Activated naive CD4-positive, alpha-beta T cell treated with anti-CD3 and anti-CD28 coated beads, Interleukin-2, amount 50 U/mL, for 72 hours (primary cell): Measurements from ENCODE around the gene RFFL. TPM values are rescaled to one million over a fixed set of nuclear protein-coding genes. Genes with fewer than 3 reads are reported as not detected.
"Not testable (repeated sequence)": the region's sequence is repeated elsewhere in the genome, so short reads cannot be mapped to it uniquely, and the experiment has no call there.

Experiments used
- ATAC-seq, 2 donors: fragments of 150-1000 bp; cut with Tn5 transposase; 2 replicates each; pipeline ENCODE4 v1.10.0; 2021; ENCODE audit warnings: mild to moderate bottlenecking in 2 of 2, moderate library complexity in 2 of 2
- DNase-seq, 2 donors: peaks; one replicate each; pipeline ENCODE4 v3.0.0; 2021 to 2022; ENCODE audit warnings: low spot score in 2 of 2
- H3K27ac Mint-ChIP-seq, 2 donors: one replicate each; pipeline ENCODE4 v1.8.0; 2022; ENCODE audit warnings: mild to moderate bottlenecking in 2 of 2, mixed read lengths in 2 of 2
- H3K36me3 Mint-ChIP-seq, 2 donors: one replicate each; pipeline ENCODE4 v1.8.0; 2022; ENCODE audit warnings: mixed read lengths in 2 of 2
- H3K9me3 Mint-ChIP-seq, 2 donors: one replicate each; pipeline ENCODE4 v1.8.0; 2022; ENCODE audit warnings: mixed read lengths in 2 of 2
- total RNA-seq, 2 donors: library from RNA; stranded (reverse); gene quantifications; one replicate each; pipeline ENCODE4 v1.2.3, GENCODE V29; 2022

The RFFL gene
- total RNA-seq, 2 donors from 2014 or later, result 7.3 to 30.9 TPM

GRCh38 chr17:35064516-35065215, 1.2 kb upstream of the RFFL start:
- H3K36me3 Mint-ChIP-seq, result peaks cover 16 to 24% of the 10 kb centered on the region in 2 donors
- peak overlapping the region; percentile 62 to 69 for H3K27ac Mint-ChIP-seq
- no peaks in the 10 kb centered on the region for H3K9me3 Mint-ChIP-seq
- no peak for DNase-seq
- ATAC-seq, result no peak

GRCh38 chr17:35062308-35062707, 1.2 kb downstream of the RFFL start:
- no peak for DNase-seq
- no peaks in the 10 kb centered on the region for H3K9me3 Mint-ChIP-seq
- H3K27ac Mint-ChIP-seq, result peak overlapping the region; percentile 0 to 6
- peaks cover 21 to 30% of the 10 kb centered on the region in 2 donors for H3K36me3 Mint-ChIP-seq
- no peak for ATAC-seq

- peaks cover 0 to 4% of the 10 kb centered on the region in 2 donors for H3K9me3 Mint-ChIP-seq
- peak overlapping the region in 1 of 2 donors; percentile 63 for H3K27ac Mint-ChIP-seq
- peaks cover 18 to 29% of the 10 kb centered on the region in 2 donors for H3K36me3 Mint-ChIP-seq
- DNase-seq (no peak), ATAC-seq (no peak)
Observed at GRCh38 chr17:35057332-35057915, 6.1 kb downstream of the RFFL start.

GRCh38 chr17:35056013-35056412, 7.5 kb downstream of the RFFL start:
- no peak for DNase-seq
- Mint-ChIP-seq H3K27ac (no peak overlapping the region), H3K9me3 (peaks cover 0 to 4% of the 10 kb centered on the region in 2 donors), H3K36me3 (peaks cover 13 to 22% of the 10 kb centered on the region in 2 donors)
- ATAC-seq, result no peak

- DNase-seq, result no peak
- no peak overlapping the region for H3K27ac Mint-ChIP-seq
- H3K36me3 Mint-ChIP-seq, result peaks cover 0 to 11% of the 10 kb centered on the region in 2 donors
- ATAC-seq, result no peak
- peaks cover 0 to 4% of the 10 kb centered on the region in 2 donors for H3K9me3 Mint-ChIP-seq
Observed at GRCh38 chr17:35053204-35053603, 10.3 kb downstream of the RFFL start.

- Mint-ChIP-seq H3K27ac (peak overlapping the region in 1 of 2 donors; percentile 57), H3K36me3 (peaks cover 0 to 11% of the 10 kb centered on the region in 2 donors)
- no peak for ATAC-seq
Observed at GRCh38 chr17:35052780-35053179, 10.7 kb downstream of the RFFL start.

GRCh38 chr17:35052241-35052610, 11.3 kb downstream of the RFFL start:
- Mint-ChIP-seq H3K9me3 (peaks cover 0 to 4% of the 10 kb centered on the region in 2 donors), H3K36me3 (peaks cover 0 to 11% of the 10 kb centered on the region in 2 donors), H3K27ac (peak overlapping the region; percentile 38 to 57)
- ATAC-seq (peak; percentile 25 to 71), DNase-seq (no peak)

More at GRCh38 chr17:35052780-35053179, 10.7 kb downstream of the RFFL start:
- DNase-seq, result no peak
- peaks cover 0 to 4% of the 10 kb centered on the region in 2 donors for H3K9me3 Mint-ChIP-seq

- ATAC-seq, result peak; percentile 6 to 46
- peaks cover 0 to 4% of the 10 kb centered on the region in 2 donors for H3K9me3 Mint-ChIP-seq
- DNase-seq, result no peak
- peaks cover 0 to 11% of the 10 kb centered on the region in 2 donors for H3K36me3 Mint-ChIP-seq
- H3K27ac Mint-ChIP-seq, result peak overlapping the region; percentile 38 to 57
Observed at GRCh38 chr17:35051579-35052240, 11.8 kb downstream of the RFFL start.

GRCh38 chr17:35051183-35051578, 12.3 kb downstream of the RFFL start:
- H3K27ac Mint-ChIP-seq, result peak overlapping the region; percentile 2 to 57
- DNase-seq (no peak), ATAC-seq (peak; percentile 7 to 10)
- H3K36me3 Mint-ChIP-seq, result peaks cover 0 to 11% of the 10 kb centered on the region in 2 donors
- H3K9me3 Mint-ChIP-seq, result peaks cover 0 to 4% of the 10 kb centered on the region in 2 donors

GRCh38 chr17:35050170-35050569, 13.3 kb downstream of the RFFL start:
- no peak for DNase-seq
- peaks cover 0 to 4% of the 10 kb centered on the region in 2 donors for H3K9me3 Mint-ChIP-seq
- peaks cover 0 to 6% of the 10 kb centered on the region in 2 donors for H3K36me3 Mint-ChIP-seq
- no peak for ATAC-seq
- no peak overlapping the region for H3K27ac Mint-ChIP-seq

GRCh38 chr17:35048685-35049379, 14.7 kb downstream of the RFFL start:
- Mint-ChIP-seq H3K9me3 (peaks cover 0 to 4% of the 10 kb centered on the region in 2 donors), H3K36me3 (peaks cover 0 to 6% of the 10 kb centered on the region in 2 donors), H3K27ac (peak overlapping the region; percentile 13 to 36)
- ATAC-seq (no peak), DNase-seq (no peak)

- H3K9me3 Mint-ChIP-seq, result no peaks in the 10 kb centered on the region
- DNase-seq (peak; percentile 57 to 67), ATAC-seq (peak; percentile 95 to 98)
- peak overlapping the region; percentile 90 to 96 for H3K27ac Mint-ChIP-seq
- peaks cover 0 to 6% of the 10 kb centered on the region in 2 donors for H3K36me3 Mint-ChIP-seq
Observed at GRCh38 chr17:35046740-35047283, 16.7 kb downstream of the RFFL start.

- ATAC-seq, result no peak
- no peak for DNase-seq
Observed at GRCh38 chr17:35046245-35046644, 17.3 kb downstream of the RFFL start.

GRCh38 chr17:35045458-35045979, 18.0 kb downstream of the RFFL start:
- H3K9me3 Mint-ChIP-seq, ATAC-seq, DNase-seq: not testable (repeated sequence)
- peak overlapping the region; percentile 90 to 96 for H3K27ac Mint-ChIP-seq
- peaks cover 0 to 13% of the 10 kb centered on the region in 2 donors for H3K36me3 Mint-ChIP-seq

More at GRCh38 chr17:35046245-35046644, 17.3 kb downstream of the RFFL start:
- peaks cover 0 to under 1% of the 10 kb centered on the region in 2 donors for H3K9me3 Mint-ChIP-seq
- peaks cover 0 to 8% of the 10 kb centered on the region in 2 donors for H3K36me3 Mint-ChIP-seq
- H3K27ac Mint-ChIP-seq, result peak overlapping the region; percentile 90 to 96

- Mint-ChIP-seq H3K36me3 (peaks cover 0 to 13% of the 10 kb centered on the region in 2 donors), H3K27ac (no peak overlapping the region), H3K9me3 (peaks cover 0 to 4% of the 10 kb centered on the region in 2 donors)
- ATAC-seq (no peak), DNase-seq (no peak)
Observed at GRCh38 chr17:35044181-35044580, 19.3 kb downstream of the RFFL start.

- no peak for ATAC-seq
- Mint-ChIP-seq H3K27ac (no peak overlapping the region), H3K9me3 (peaks cover 0 to 4% of the 10 kb centered on the region in 2 donors), H3K36me3 (peaks cover 0 to 7% of the 10 kb centered on the region in 2 donors)
- DNase-seq, result no peak
Observed at GRCh38 chr17:35041390-35041789, 22.1 kb downstream of the RFFL start.
